Measurements from ENCODE around the gene TSKU. TPM values are rescaled to one million over a fixed set of nuclear protein-coding genes. Genes with fewer than 3 reads are reported as not detected.

The TSKU gene
- total RNA-seq, 4 donors from 2014 or later: 10.2 to 23.9 (median 15.8) TPM

DNA sequence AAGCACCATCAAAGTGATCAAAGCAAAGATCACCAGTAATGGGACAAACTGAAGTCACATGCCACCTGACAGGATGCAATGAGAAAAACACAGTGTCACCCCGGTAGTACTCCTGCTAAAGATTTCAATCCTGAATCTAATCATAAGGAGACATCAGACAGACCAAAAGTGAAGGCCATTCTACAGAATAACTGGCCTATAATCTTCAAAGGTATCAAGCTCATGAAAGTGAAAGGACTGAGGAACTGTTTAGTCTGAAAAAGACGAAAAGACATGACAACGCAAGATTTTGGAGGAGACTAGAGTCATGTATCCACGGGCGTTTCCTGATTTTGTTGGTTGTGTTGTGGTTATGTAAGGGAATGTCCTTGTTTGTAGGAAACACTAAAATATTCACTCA is 42.4 kb upstream of the TSKU start:
- Histone ChIP-seq H3K36me3 (no peaks in the 10 kb centered on the region), H3K27me3 (no peaks in the 10 kb centered on the region), H3K9me3 (no peaks in the 10 kb centered on the region), H3K4me1 (no peaks in the 10 kb centered on the region), H3K27ac (no peak overlapping the region), H3K4me3 (no peak overlapping the region)
- intact Hi-C loops (cut with DNase I; ENCODE audit: low total_unique reads): no loop called here
- no peak for TF ChIP-seq POLR2A (IDR thresholded peaks at IDR 0.05)
- TF ChIP-seq, protein P1, sequence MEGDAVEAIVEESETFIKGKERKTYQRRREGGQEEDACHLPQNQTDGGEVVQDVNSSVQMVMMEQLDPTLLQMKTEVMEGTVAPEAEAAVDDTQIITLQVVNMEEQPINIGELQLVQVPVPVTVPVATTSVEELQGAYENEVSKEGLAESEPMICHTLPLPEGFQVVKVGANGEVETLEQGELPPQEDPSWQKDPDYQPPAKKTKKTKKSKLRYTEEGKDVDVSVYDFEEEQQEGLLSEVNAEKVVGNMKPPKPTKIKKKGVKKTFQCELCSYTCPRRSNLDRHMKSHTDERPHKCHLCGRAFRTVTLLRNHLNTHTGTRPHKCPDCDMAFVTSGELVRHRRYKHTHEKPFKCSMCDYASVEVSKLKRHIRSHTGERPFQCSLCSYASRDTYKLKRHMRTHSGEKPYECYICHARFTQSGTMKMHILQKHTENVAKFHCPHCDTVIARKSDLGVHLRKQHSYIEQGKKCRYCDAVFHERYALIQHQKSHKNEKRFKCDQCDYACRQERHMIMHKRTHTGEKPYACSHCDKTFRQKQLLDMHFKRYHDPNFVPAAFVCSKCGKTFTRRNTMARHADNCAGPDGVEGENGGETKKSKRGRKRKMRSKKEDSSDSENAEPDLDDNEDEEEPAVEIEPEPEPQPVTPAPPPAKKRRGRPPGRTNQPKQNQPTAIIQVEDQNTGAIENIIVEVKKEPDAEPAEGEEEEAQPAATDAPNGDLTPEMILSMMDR (IDR thresholded peaks at IDR 0.05 in 4 of 5, conservative IDR thresholded peaks at IDR 0.05 in 1 of 5): no peak
- in situ Hi-C loops (cut with MboI; ENCODE audit: low sequenced_read_pairs in 4 of 4): loop anchor here in 3 of 4 donors (5.0 to 25.0 kb wide), 3 partner anchors 47 to 172 kb away; no protein-coding TSS in a partner anchor
- no peak for DNase-seq
- no peak for ATAC-seq

DNA sequence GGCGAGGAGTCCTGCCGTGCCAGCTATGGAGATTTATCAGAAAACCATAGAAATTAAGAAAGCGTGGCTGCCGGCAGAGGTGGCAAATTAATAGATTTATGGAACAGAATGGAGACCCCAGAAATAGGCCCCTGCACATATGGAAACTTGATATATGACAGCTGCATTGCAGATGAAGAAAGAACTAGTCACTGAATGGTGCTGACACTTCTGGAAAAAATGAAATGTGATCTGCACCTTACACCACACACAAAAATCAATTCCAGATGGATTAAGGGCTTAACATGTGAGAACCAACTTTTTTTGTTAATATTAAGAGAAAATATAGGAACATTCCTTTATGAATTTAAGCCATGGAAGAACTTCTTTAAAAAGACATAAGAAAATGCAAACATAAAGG is 40.3 kb upstream of the TSKU start:
- ATAC-seq: no peak
- in situ Hi-C loops (cut with MboI; ENCODE audit: low sequenced_read_pairs in 4 of 4): loop anchor here in 3 of 4 donors (5.0 to 25.0 kb wide), 3 partner anchors 44 to 169 kb away; no protein-coding TSS in a partner anchor
- no peak for DNase-seq
- Histone ChIP-seq H3K27ac (no peak overlapping the region), H3K9me3 (no peaks in the 10 kb centered on the region), H3K27me3 (no peaks in the 10 kb centered on the region), H3K36me3 (no peaks in the 10 kb centered on the region), H3K4me3 (no peak overlapping the region), H3K4me1 (no peaks in the 10 kb centered on the region)
- TF ChIP-seq, protein P1 (IDR thresholded peaks at IDR 0.05 in 4 of 5, conservative IDR thresholded peaks at IDR 0.05 in 1 of 5): no peak
- no peak for TF ChIP-seq POLR2A (IDR thresholded peaks at IDR 0.05)
- intact Hi-C loops (cut with DNase I; ENCODE audit: low total_unique reads): no loop called here

DNA sequence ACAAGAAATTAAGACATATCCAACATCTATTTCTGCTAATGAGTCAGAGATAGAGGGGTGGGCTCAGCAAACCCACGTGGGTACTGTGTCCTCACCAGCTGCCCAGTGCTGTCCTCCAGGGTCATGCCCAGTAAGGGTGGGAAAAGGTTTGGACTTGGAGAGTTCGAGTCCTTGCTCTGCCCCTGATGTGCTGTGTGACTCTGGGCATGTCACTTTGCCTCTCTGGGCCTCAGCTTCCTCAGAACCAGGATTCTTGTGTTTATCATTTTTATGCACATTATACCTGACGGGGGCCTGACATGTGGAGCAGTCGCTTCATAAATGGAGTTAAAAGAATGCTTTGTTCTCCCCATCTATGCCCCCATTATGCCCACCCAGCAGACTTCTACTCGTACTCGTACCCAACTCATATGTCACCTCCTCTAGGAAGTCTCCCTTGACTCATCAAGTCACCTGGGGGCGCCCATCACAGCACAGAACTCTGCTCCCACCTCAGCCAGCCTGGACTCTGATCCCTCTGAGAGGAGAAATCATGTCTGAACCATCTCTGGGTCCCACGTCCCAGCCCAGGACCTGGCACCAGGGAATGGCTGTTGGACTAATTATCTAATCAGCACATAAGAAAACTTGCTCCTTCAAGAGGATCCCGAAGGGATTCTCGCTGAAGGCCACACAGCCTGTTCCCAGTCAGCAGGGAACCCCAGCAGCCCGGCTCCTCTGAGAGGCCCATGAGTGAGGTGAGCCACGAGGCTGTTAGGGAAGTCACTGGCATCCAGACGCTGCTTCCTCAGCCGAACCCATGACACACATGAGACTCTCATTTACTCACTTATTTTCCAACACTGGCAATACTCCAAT is 38.7 kb upstream of the TSKU start:
- TF ChIP-seq, protein P1 (IDR thresholded peaks at IDR 0.05 in 4 of 5, conservative IDR thresholded peaks at IDR 0.05 in 1 of 5): no peak
- no peak for TF ChIP-seq POLR2A (IDR thresholded peaks at IDR 0.05)
- ATAC-seq (peak in 1 of 2 donors; percentile 51), DNase-seq (peak in 1 of 2 donors; percentile 48)
- intact Hi-C loops (cut with DNase I; ENCODE audit: low total_unique reads): no loop called here
- in situ Hi-C loops (cut with MboI; ENCODE audit: low sequenced_read_pairs in 4 of 4): loop anchor here in 3 of 4 donors (5.0 to 25.0 kb wide), 3 partner anchors 43 to 168 kb away; no protein-coding TSS in a partner anchor
- no peaks in the 10 kb centered on the region for H3K36me3 ChIP-seq
- no peak overlapping the region for H3K4me3 ChIP-seq
- H3K4me1 ChIP-seq: no peaks in the 10 kb centered on the region
- no peaks in the 10 kb centered on the region for H3K27me3 ChIP-seq
- no peak overlapping the region for H3K27ac ChIP-seq
- no peaks in the 10 kb centered on the region for H3K9me3 ChIP-seq

DNA sequence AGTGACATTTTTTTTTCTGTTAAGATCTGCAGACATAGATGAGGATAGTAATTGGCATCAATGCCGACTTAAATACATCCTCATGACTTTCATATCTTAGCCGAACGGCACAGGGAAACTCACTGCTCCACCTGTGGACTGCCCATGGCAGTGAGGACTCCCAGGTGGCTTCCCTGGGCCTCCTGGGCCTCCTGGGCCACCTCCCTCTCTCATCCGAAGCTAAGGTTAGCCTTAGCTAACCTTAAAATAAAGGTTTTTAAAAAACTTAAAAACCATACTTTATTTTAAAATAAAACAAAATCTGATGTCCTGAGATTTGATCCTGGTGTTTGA is 38.1 kb upstream of the TSKU start:
- H3K27me3 ChIP-seq: no peaks in the 10 kb centered on the region
- in situ Hi-C loops (cut with MboI; ENCODE audit: low sequenced_read_pairs in 4 of 4) (loop anchor here in 2 of 4 donors (10.0 to 25.0 kb wide), 2 partner anchors 50 to 167 kb away; no protein-coding TSS in a partner anchor), intact Hi-C loops (cut with DNase I; ENCODE audit: low total_unique reads) (no loop called here)
- H3K4me1 ChIP-seq: no peaks in the 10 kb centered on the region
- no peaks in the 10 kb centered on the region for H3K36me3 ChIP-seq
- DNase-seq (no peak), ATAC-seq (no peak)
- H3K4me3 ChIP-seq: no peak overlapping the region
- H3K27ac ChIP-seq: no peak overlapping the region
- TF ChIP-seq, protein P1 (IDR thresholded peaks at IDR 0.05 in 4 of 5, conservative IDR thresholded peaks at IDR 0.05 in 1 of 5): no peak
- no peak for TF ChIP-seq POLR2A (IDR thresholded peaks at IDR 0.05)
- H3K9me3 ChIP-seq: no peaks in the 10 kb centered on the region
